Body of pancreas (tissue), 4 donors: ENCODE results near the gene KCNAB2. TPM values are rescaled to one million over a fixed set of nuclear protein-coding genes. Genes with fewer than 3 reads are reported as not detected.

Experiments
- ATAC-seq: fragments of 150-250 bp; one replicate; pipeline ENCODE4 v1.9.1; 2016
- DNase-seq, 4 donors: peaks; one replicate each; pipeline ENCODE4 v3.0.0-alpha.2; 2019
- H3K27ac ChIP-seq, 4 donors: fragments of 200-600 bp; sonication (generic); 1 replicate in 3 of 4; 2 replicates in 1 of 4; pipeline versions ENCODE4 v1.5.1 to v1.6.1; 2016 to 2019; ENCODE audit warnings: mild to moderate bottlenecking in 1 of 4, mixed read lengths in 1 of 4, moderate library complexity in 1 of 4
- H3K27me3 ChIP-seq, 2 donors: fragments of 200-600 bp; sonication (generic); one replicate each; pipeline ENCODE4 v1.6.0; 2016; ENCODE audit warnings: mild to moderate bottlenecking in 1 of 2
- H3K36me3 ChIP-seq, 2 donors: fragments of 200-600 bp; sonication (generic); replicated peaks in 1 of 2; 2 replicates each; pipeline ENCODE4 v1.5.1; 2016; ENCODE audit warnings: low read depth in 2 of 2; ENCODE audit not compliant: insufficient read depth in 1 of 2
- H3K4me1 ChIP-seq: fragments of 200-600 bp; sonication (generic); one replicate; pipeline ENCODE4 v1.6.0; 2016
- H3K4me3 ChIP-seq, 2 donors: fragments of 200-600 bp; sonication (generic); 1 replicate in 1 of 2; 2 replicates in 1 of 2; pipeline ENCODE4 v1.5.1; 2016 to 2019
- H3K9me3 ChIP-seq, 3 donors: fragments of 200-600 bp; sonication (generic); 1 replicate in 2 of 3; 2 replicates in 1 of 3; pipeline ENCODE4 v1.5.1; 2016
- POLR2A ChIP-seq, 3 donors: fragments of 450-650 bp; IDR thresholded peaks; one replicate each; pipeline ENCODE4 v1.6.1; 2016; ENCODE audit warnings: antibody characterized with exemption in 3 of 3, mild to moderate bottlenecking in 2 of 3
- WGBS, 2 donors: methylation state at CpG; one replicate each; pipeline ENCODE4 v1.1.5; 2017; 5-methylcytosine and 5-hydroxymethylcytosine counted together
- intact Hi-C: fragments of 100-400 bp; cut with DNase I; formaldehyde crosslinking; loops from one replicate; pipeline ENCODE4 v1.15.1; 2023
- total RNA-seq, 2 donors: library from RNA; depleted of rRNA; stranded (reverse); fragments of >200 nt; gene quantifications; one replicate each; pipeline ENCODE4 v1.1.0, GENCODE V29; 2016
- TF ChIP-seq, protein P1 (sequence below), 7 experiments: fragments of 450-650 bp in 4 of 7; fragments of 200-600 bp in 3 of 7; sonication (generic) in 3 of 7; IDR thresholded peaks; one replicate each; pipeline ENCODE4 v1.5.1; 2016 to 2019; ENCODE audit warnings: antibody characterized with exemption in 7 of 7

Gene KCNAB2
- total RNA-seq, 2 donors from 2014 or later: 4.6 to 7.0 TPM

DNA sequence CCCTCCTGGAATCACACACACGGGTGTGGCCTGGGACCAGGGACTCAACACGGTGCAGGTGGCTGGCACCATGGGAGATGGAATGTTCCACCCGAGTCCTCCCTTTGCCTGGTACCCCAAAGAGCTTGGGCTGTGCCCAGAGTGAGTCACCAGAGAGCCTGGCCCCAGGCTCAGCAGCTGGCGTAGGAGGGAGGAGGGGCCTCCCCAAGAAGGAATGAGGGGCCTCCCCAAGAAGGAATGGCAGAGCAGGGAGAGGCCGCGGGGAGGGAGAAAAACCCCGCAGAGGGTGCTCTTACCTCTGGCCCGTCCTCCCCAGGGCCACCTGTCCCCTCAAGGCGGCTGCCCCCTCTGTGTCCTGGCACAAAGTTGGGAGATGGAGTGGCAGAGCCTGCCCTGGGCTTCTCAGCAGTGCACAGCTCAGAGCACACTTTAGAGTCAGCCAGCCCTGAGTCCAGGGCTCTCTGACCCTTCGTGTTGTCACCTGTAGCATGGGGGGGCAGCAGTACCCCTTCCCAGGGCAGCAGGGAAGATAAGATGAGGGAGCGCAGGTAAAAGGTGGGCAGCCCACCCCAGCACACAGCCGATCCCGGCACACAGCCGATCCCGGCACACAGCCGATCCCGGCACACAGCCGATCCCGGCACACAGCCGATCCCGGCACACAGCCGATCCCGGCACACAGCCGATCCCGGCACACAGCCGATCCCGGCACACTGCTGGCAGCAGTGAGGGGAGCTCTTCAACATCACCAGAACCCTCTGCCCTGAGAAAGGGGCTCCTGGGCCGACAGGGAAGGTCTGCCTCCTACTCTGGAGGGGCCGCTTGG is 20.2 kb upstream of the KCNAB2 start:
- TF ChIP-seq POLR2A (IDR thresholded peaks at IDR 0.05): no peak
- TF ChIP-seq, protein P1, sequence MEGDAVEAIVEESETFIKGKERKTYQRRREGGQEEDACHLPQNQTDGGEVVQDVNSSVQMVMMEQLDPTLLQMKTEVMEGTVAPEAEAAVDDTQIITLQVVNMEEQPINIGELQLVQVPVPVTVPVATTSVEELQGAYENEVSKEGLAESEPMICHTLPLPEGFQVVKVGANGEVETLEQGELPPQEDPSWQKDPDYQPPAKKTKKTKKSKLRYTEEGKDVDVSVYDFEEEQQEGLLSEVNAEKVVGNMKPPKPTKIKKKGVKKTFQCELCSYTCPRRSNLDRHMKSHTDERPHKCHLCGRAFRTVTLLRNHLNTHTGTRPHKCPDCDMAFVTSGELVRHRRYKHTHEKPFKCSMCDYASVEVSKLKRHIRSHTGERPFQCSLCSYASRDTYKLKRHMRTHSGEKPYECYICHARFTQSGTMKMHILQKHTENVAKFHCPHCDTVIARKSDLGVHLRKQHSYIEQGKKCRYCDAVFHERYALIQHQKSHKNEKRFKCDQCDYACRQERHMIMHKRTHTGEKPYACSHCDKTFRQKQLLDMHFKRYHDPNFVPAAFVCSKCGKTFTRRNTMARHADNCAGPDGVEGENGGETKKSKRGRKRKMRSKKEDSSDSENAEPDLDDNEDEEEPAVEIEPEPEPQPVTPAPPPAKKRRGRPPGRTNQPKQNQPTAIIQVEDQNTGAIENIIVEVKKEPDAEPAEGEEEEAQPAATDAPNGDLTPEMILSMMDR (IDR thresholded peaks at IDR 0.05): no peak
- ATAC-seq: no peak
- Histone ChIP-seq H3K36me3 (no peaks in the 10 kb centered on the region), H3K27me3 (no peaks in the 10 kb centered on the region), H3K27ac (peak overlapping the region in 2 of 4 donors; percentile 1 to 30), H3K4me3 (no peak overlapping the region), H3K4me1 (peaks cover 4% of the 10 kb centered on the region), H3K9me3 (no peaks in the 10 kb centered on the region)
- WGBS, 2 donors: 39 to 63% methylated on average over 3 to 26 of the region's 29 CpGs
- DNase-seq: no peak
- intact Hi-C loops: no loop called here

DNA sequence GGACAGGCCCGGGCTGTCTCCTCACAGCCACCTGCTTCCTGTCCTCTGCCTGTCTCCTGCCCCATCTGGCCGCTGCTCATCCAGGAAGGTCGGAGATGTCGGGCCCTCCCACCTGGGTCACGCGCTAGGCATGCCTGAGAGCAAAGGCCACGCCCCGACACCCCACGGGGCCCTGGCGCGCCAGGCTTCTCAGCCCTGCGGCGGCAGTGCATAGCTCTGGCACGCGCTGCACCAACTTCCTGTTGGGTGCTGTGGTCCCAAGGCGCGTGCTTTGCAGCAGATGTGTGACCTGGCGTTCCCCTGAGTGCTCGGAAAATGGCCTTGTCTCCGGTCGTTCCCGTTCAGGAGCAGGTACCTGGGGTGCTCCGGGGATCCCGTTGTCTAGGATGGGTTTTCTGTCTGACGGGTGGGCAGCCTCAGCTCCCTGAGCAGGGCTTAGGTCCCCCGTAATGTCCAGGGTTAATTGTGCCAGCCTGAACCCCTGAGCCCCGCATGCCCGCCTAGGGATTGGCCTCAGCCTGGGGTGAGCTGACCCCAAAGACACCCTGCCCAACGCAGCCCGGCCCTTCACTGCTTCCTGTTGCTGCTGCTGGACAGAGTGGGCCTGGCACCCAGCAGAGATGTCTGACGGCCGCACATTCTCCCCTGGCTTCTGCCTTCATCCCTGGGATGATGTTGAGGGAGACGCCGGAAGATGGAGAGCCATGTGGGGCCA is 19.4 kb upstream of the KCNAB2 start:
- ATAC-seq (peak; percentile 59), DNase-seq (peak; percentile 48 to 85 (median 68))
- H3K4me1 ChIP-seq: peaks cover 4% of the 10 kb centered on the region
- H3K9me3 ChIP-seq: no peaks in the 10 kb centered on the region
- WGBS, 2 donors: 23 to 67% methylated on average over 5 to 34 of the region's 34 CpGs
- H3K4me3 ChIP-seq: no peak overlapping the region
- peak overlapping the region in 2 of 4 donors; percentile 1 to 66 for H3K27ac ChIP-seq
- TF ChIP-seq, protein P1 (IDR thresholded peaks at IDR 0.05): no peak
- TF ChIP-seq POLR2A (IDR thresholded peaks at IDR 0.05): peak in 2 of 3 donors; percentile 33 to 54
- H3K27me3 ChIP-seq: no peaks in the 10 kb centered on the region
- H3K36me3 ChIP-seq: no peaks in the 10 kb centered on the region
- intact Hi-C loops: no loop called here

DNA sequence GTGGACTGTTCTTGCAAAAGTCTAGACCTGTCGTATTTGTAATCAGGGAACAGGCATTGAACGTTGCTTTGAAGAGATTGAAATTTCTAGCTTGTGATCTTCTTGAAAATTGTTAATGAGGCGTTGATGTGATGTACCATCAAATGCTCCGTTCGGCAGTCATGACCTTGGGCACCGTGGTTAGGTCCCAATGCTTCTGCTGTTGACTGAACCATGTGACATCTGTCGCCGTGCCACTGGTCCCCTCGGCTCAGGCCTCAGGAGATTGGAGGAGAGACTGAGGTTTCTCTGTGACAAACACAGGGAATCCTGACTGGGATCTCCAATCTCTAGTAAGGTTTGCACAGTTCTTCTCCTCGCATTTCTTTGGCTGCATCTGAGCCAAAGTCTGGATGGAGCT is 18.1 kb upstream of the KCNAB2 start:
- H3K9me3 ChIP-seq: no peaks in the 10 kb centered on the region
- H3K4me1 ChIP-seq: peaks cover 4% of the 10 kb centered on the region
- DNase-seq (peak in 1 of 4 donors; percentile 10), ATAC-seq (no peak)
- TF ChIP-seq, protein P1 (IDR thresholded peaks at IDR 0.05): no peak
- TF ChIP-seq POLR2A (IDR thresholded peaks at IDR 0.05): no peak
- H3K36me3 ChIP-seq: no peaks in the 10 kb centered on the region
- no peak overlapping the region for H3K4me3 ChIP-seq
- H3K27ac ChIP-seq: peak overlapping the region in 1 of 4 donors; percentile 66
- 38% methylated on average over 10 of the region's 10 CpGs for WGBS, 2 donors
- no peaks in the 10 kb centered on the region for H3K27me3 ChIP-seq
- intact Hi-C loops: no loop called here

DNA sequence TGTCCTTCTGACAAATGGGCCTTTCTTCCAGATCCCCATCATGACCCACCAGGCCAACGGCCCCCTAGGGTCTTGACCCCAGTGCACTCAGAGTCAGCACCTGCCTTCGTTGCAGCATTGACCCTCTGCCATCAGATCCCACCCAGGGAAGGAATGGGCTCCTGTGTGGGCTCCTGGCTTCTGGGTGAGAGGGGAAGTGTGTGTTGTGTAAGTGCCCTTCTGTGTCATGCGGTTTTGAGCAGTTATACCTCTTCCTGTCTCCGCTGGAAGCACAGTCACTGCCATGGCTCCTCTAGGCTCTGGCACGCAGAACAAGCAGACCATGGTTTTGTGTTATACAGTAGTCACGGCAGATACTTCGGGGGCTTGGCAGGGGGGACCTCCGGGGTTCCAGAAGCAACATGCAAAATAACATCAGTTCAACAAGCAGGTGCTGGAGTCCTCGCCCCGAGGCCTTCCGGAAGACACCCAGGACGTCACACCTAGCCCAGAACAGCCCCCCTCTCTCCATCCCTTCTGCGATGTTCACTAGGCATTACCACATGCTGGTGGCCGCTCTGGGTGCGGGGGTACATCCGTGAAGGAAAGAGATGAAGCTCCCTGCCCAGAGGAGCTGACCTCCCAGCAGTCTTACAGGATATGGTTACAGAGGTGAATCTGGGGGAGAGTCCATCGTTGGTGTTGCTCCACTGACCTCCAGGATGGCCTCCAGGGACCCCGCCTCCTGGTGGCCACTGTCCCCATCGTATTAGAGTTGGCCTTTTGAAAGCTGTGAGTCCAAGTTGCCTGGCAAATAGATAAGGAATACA is 17.4 kb upstream of the KCNAB2 start:
- peaks cover 4% of the 10 kb centered on the region for H3K4me1 ChIP-seq
- no peaks in the 10 kb centered on the region for H3K27me3 ChIP-seq
- H3K9me3 ChIP-seq: no peaks in the 10 kb centered on the region
- TF ChIP-seq, protein P1 (IDR thresholded peaks at IDR 0.05): no peak
- TF ChIP-seq POLR2A (IDR thresholded peaks at IDR 0.05): peak in 1 of 3 donors; percentile 30
- WGBS, 2 donors: 57 to 61% methylated on average over 9 to 18 of the region's 19 CpGs
- H3K27ac ChIP-seq: peak overlapping the region in 1 of 4 donors; percentile 51
- no peaks in the 10 kb centered on the region for H3K36me3 ChIP-seq
- DNase-seq (peak in 1 of 4 donors; percentile 67), ATAC-seq (no peak)
- no peak overlapping the region for H3K4me3 ChIP-seq
- intact Hi-C loops: no loop called here
